OCI-LY1 (cell line): ENCODE measurements around the gene HERC6.

Experiments used
- H2AFZ ChIP-seq: fragments of 200-600 bp; sonication (generic), shearing (Covaris generic); 2 replicates; pipeline ENCODE4 v1.6.0; 2014; ENCODE audit warnings: antibody characterized with exemption, mild to moderate bottlenecking, low read length
- H3F3A ChIP-seq: fragments of 200-600 bp; sonication (generic), shearing (Covaris generic); 2 replicates; pipeline ENCODE4 v1.6.0; 2014; ENCODE audit warnings: mild to moderate bottlenecking, antibody characterized with exemption, low read length, moderate library complexity; ENCODE audit not compliant: insufficient read depth
- H3K27ac ChIP-seq: fragments of 200-600 bp; sonication (generic); 2 replicates; pipeline ENCODE4 v1.5.1; 2014; ENCODE audit warnings: low read length, mixed run types, mild to moderate bottlenecking, low read depth; ENCODE audit not compliant: poor library complexity, severe bottlenecking
- H3K27me3 ChIP-seq: fragments of 200-600 bp; sonication (generic); 2 replicates; pipeline ENCODE4 v1.6.0; 2014; ENCODE audit warnings: antibody characterized with exemption, mild to moderate bottlenecking, low read length, moderate library complexity; ENCODE audit not compliant: insufficient read depth
- H3K36me3 ChIP-seq: fragments of 200-600 bp; sonication (generic); 2 replicates; pipeline ENCODE4 v1.6.1; 2014; ENCODE audit warnings: mild to moderate bottlenecking, antibody characterized with exemption, low read length, moderate library complexity, mixed read lengths; ENCODE audit not compliant: insufficient read depth
- H3K4me1 ChIP-seq: fragments of 200-600 bp; sonication (generic); 2 replicates; pipeline ENCODE4 v1.5.1; 2014; ENCODE audit warnings: mild to moderate bottlenecking, low read length, moderate library complexity; ENCODE audit not compliant: insufficient read depth, severe bottlenecking
- H3K4me2 ChIP-seq: fragments of 200-600 bp; sonication (generic), shearing (Covaris generic); 2 replicates; pipeline ENCODE4 v1.6.1; 2014; ENCODE audit warnings: low read length
- H3K4me3 ChIP-seq: fragments of 200-600 bp; sonication (generic); 2 replicates; pipeline ENCODE4 v1.5.1; 2014; ENCODE audit warnings: low read length, low read depth, mild to moderate bottlenecking, mixed read lengths; ENCODE audit not compliant: poor library complexity, severe bottlenecking
- H3K79me2 ChIP-seq: fragments of 200-600 bp; shearing (Covaris generic); 2 replicates; pipeline ENCODE4 v1.6.1; 2016; ENCODE audit warnings: mixed run types, low read length, mixed read lengths; ENCODE audit not compliant: insufficient read depth
- H3K9ac ChIP-seq: fragments of 200-600 bp; sonication (generic), shearing (Covaris generic); 2 replicates; pipeline ENCODE4 v1.6.1; 2014; ENCODE audit warnings: mild to moderate bottlenecking, low read length, mixed read lengths
- H3K9me2 ChIP-seq: fragments of 200-600 bp; sonication (generic), shearing (Covaris generic); 2 replicates; pipeline ENCODE4 v1.6.1; 2014; ENCODE audit warnings: low read depth, mild to moderate bottlenecking, low read length, mixed read lengths
- H3K9me3 ChIP-seq: fragments of 200-600 bp; shearing (Covaris generic); 2 replicates; pipeline ENCODE4 v1.6.1; 2014; ENCODE audit warnings: low read length, mixed read lengths
- H4K20me1 ChIP-seq: fragments of 200-600 bp; sonication (generic), shearing (Covaris generic); 2 replicates; pipeline ENCODE4 v1.6.0; 2016; ENCODE audit warnings: mild to moderate bottlenecking, low read length; ENCODE audit not compliant: insufficient read depth
- EZH2 ChIP-seq: fragments of 200-600 bp; sonication (generic), shearing (Covaris generic); IDR thresholded peaks from 2 replicates; pipeline ENCODE4 v1.8.0; 2017; ENCODE audit warnings: borderline replicate concordance, mixed run types, mild to moderate bottlenecking, antibody characterized with exemption, low read length, moderate library complexity, mixed read lengths
- TF ChIP-seq, protein P1 (sequence below): fragments of 200-600 bp; sonication (generic), shearing (Covaris generic); IDR thresholded peaks from 2 replicates; pipeline ENCODE4 v1.5.1; 2017; ENCODE audit warnings: mild to moderate bottlenecking, antibody characterized with exemption, low read length, moderate library complexity, mixed read lengths

The HERC6 gene

GRCh38 chr4:88481537-88481936 is 102.9 kb downstream of the HERC6 start:
- Histone ChIP-seq H3K27me3 (no peaks in the 10 kb centered on the region), H2AFZ (no peak overlapping the region), H3K27ac (no peak overlapping the region), H3K9me3 (no peaks in the 10 kb centered on the region), H4K20me1 (no peaks in the 10 kb centered on the region), H3K4me1 (no peaks in the 10 kb centered on the region), H3F3A (no peaks in the 10 kb centered on the region), H3K79me2 (no peaks in the 10 kb centered on the region), H3K9ac (no peak overlapping the region), H3K36me3 (no peaks in the 10 kb centered on the region), H3K9me2 (no peaks in the 10 kb centered on the region), H3K4me3 (no peak overlapping the region), H3K4me2 (no peak overlapping the region)
- no peak for TF ChIP-seq EZH2
- TF ChIP-seq, protein P1, sequence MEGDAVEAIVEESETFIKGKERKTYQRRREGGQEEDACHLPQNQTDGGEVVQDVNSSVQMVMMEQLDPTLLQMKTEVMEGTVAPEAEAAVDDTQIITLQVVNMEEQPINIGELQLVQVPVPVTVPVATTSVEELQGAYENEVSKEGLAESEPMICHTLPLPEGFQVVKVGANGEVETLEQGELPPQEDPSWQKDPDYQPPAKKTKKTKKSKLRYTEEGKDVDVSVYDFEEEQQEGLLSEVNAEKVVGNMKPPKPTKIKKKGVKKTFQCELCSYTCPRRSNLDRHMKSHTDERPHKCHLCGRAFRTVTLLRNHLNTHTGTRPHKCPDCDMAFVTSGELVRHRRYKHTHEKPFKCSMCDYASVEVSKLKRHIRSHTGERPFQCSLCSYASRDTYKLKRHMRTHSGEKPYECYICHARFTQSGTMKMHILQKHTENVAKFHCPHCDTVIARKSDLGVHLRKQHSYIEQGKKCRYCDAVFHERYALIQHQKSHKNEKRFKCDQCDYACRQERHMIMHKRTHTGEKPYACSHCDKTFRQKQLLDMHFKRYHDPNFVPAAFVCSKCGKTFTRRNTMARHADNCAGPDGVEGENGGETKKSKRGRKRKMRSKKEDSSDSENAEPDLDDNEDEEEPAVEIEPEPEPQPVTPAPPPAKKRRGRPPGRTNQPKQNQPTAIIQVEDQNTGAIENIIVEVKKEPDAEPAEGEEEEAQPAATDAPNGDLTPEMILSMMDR, result no peak

DNA sequence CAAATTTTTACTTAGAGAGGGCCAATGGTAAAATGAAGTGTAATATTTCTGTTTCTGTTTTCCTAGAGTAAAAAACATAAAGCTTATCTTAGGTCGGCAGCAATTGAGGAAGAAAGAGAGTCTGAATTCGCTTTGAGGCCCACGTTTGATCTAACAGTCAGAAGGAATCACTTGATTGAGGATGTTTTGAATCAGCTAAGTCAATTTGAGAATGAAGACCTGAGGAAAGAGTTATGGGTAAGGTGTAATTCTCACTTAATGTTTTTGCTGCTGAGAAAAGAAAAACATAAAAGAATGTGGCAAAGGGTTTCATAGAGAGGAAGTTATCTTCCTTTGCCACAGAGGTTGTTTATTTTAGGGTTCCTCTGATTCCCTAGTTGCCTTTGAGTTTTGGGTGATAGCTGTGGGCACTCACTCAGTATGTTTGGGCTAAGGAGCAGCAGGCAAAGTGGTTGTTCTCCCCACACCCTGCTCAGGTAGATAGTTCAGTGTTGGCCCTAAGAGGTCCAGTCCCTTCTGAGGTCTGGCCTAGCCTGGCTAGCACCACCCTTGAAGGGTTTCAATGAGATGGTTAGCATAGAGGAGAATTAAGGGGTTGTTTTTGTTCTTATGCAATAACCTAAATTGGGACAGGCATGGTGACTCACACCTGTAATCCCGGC is 110.6 kb downstream of the HERC6 start:
- H3K4me2 ChIP-seq, result no peak overlapping the region
- no peak for TF ChIP-seq EZH2
- TF ChIP-seq, protein P1, result no peak
- H3K9me3 ChIP-seq, result no peaks in the 10 kb centered on the region
- H3K4me3 ChIP-seq, result no peak overlapping the region
- no peaks in the 10 kb centered on the region for H3K36me3 ChIP-seq
- H3K27ac ChIP-seq, result no peak overlapping the region
- no peak overlapping the region for H3K9ac ChIP-seq
- no peaks in the 10 kb centered on the region for H3K27me3 ChIP-seq
- no peaks in the 10 kb centered on the region for H3K79me2 ChIP-seq
- H3K9me2 ChIP-seq, result no peaks in the 10 kb centered on the region
- no peak overlapping the region for H2AFZ ChIP-seq
- no peaks in the 10 kb centered on the region for H3K4me1 ChIP-seq
- no peaks in the 10 kb centered on the region for H4K20me1 ChIP-seq
- H3F3A ChIP-seq, result no peaks in the 10 kb centered on the region
